OCI-M2 (cell line): ENCODE measurements around the gene CYB561.

Experiments
- DNase-seq: peaks from one replicate; lab custom pipeline; 2025; ENCODE audit not compliant: unreplicated experiment; lab: John Stamatoyannopoulos, UW

The CYB561 gene

GRCh38 chr17:63445954-63446752, at the start of gene CYB561:
Gene CYB561, minus strand, starts transcription at chr17:63446306. Its CDS starts 8,759 bp downstream, at chr17:63437547.
- DNase-seq, result no peak

GRCh38 chr17:63495491-63495890, 49.4 kb upstream of the CYB561 start:
- no peak for DNase-seq

GRCh38 chr17:63494300-63494928, 48.3 kb upstream of the CYB561 start:
- DNase-seq, result no peak

GRCh38 chr17:63493411-63493810, 47.3 kb upstream of the CYB561 start:
- DNase-seq, result no peak

GRCh38 chr17:63492940-63493339, 46.8 kb upstream of the CYB561 start:
- DNase-seq, result no peak

GRCh38 chr17:63491977-63492618, 46.0 kb upstream of the CYB561 start:
- no peak for DNase-seq

- DNase-seq, result no peak
Measured at GRCh38 chr17:63491413-63491812, 45.3 kb upstream of the CYB561 start.

GRCh38 chr17:63490858-63491400, 44.8 kb upstream of the CYB561 start:
- no peak for DNase-seq

GRCh38 chr17:63490329-63490728, 44.2 kb upstream of the CYB561 start:
- no peak for DNase-seq

GRCh38 chr17:63489291-63489690, 43.2 kb upstream of the CYB561 start:
- no peak for DNase-seq

- no peak for DNase-seq
Measured at GRCh38 chr17:63488851-63489250, 42.7 kb upstream of the CYB561 start.

- no peak for DNase-seq
Measured at GRCh38 chr17:63487014-63487339, 40.9 kb upstream of the CYB561 start.

GRCh38 chr17:63486317-63487013, 40.4 kb upstream of the CYB561 start:
- no peak for DNase-seq

GRCh38 chr17:63483655-63484575, 37.8 kb upstream of the CYB561 start:
- DNase-seq, result no peak

- no peak for DNase-seq
Measured at GRCh38 chr17:63483038-63483437, 36.9 kb upstream of the CYB561 start.

- no peak for DNase-seq
Measured at GRCh38 chr17:63482509-63482908, 36.4 kb upstream of the CYB561 start.

GRCh38 chr17:63481488-63481870, 35.4 kb upstream of the CYB561 start:
- no peak for DNase-seq

GRCh38 chr17:63480826-63481487, 34.9 kb upstream of the CYB561 start:
- DNase-seq, result no peak

- DNase-seq, result no peak
Measured at GRCh38 chr17:63480192-63480784, 34.2 kb upstream of the CYB561 start.
